A549 (cell line): Measurements from ENCODE around the gene KCNMA1.

Experiments used
- EP300 ChIP-seq, 2 experiments: fragments of >200 bp; sonication (Bioruptor Twin); formaldehyde crosslinking; IDR thresholded peaks; 2 replicates in 1 of 2; 3 replicates in 1 of 2; pipeline ENCODE4 v1.6.1; 2016 to 2017
- ESRRA ChIP-seq: fragments of 150-350 bp; IDR thresholded peaks from 2 replicates; pipeline ENCODE4 v1.6.1; 2014; ENCODE audit warnings: mild to moderate bottlenecking, low read length, borderline replicate concordance
- NFE2L2 ChIP-seq: fragments of 150-350 bp; conservative IDR thresholded peaks from 2 replicates; pipeline ENCODE4 v1.6.1; 2014; ENCODE audit warnings: low read length
- POLR2A ChIP-seq: IDR thresholded peaks from 2 replicates; pipeline ENCODE4 v1.6.1; 2012; ENCODE audit warnings: mild to moderate bottlenecking, low read length
- SMC3 ChIP-seq: fragments of >200 bp; sonication (Bioruptor Twin); formaldehyde crosslinking; IDR thresholded peaks from 3 replicates; pipeline ENCODE4 v1.6.1; 2018; ENCODE audit warnings: inconsistent platforms
- TF ChIP-seq, protein P1 (sequence below): fragments of >200 bp; sonication (Bioruptor Twin); formaldehyde crosslinking; IDR thresholded peaks from 3 replicates; pipeline ENCODE4 v1.5.1; 2016
- TF ChIP-seq, protein P2 (sequence below): fragments of 250-450 bp; sonication (Bioruptor Pico); IDR thresholded peaks from 2 replicates; pipeline ENCODE4 v1.5.0; 2020; ENCODE audit warnings: low read depth, mild to moderate bottlenecking, moderate library complexity
- TF ChIP-seq, protein P3 (sequence below): fragments of 200-600 bp; sonication (generic); IDR thresholded peaks from 2 replicates; pipeline ENCODE4 v1.6.1; 2016; ENCODE audit warnings: antibody characterized with exemption, mild to moderate bottlenecking, moderate library complexity
- TF ChIP-seq, protein P4 (sequence below): fragments of >200 bp; sonication (Bioruptor Twin); formaldehyde crosslinking; IDR thresholded peaks from 3 replicates; pipeline ENCODE4 v1.6.1; 2016

DNA sequence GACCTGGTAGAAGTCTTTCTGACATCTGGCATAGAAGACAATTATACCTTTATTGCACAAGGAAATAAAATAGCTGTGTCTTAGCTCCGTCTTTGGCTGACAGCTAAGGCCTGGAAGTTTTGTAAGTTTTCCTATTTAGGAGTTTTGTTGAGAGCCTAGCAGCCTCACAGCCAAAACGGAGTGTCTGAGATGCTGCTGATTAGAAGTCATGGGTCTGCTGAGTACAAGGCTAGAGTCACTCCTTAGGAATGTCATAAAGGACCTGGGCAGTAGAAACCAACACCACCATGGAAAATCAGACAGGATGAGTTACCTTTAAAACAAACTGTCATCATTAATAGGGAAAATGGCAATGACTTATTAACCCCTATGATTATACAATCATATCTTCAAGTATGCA, 442.5 kb downstream of the KCNMA1 start:
- TF ChIP-seq, protein P1, sequence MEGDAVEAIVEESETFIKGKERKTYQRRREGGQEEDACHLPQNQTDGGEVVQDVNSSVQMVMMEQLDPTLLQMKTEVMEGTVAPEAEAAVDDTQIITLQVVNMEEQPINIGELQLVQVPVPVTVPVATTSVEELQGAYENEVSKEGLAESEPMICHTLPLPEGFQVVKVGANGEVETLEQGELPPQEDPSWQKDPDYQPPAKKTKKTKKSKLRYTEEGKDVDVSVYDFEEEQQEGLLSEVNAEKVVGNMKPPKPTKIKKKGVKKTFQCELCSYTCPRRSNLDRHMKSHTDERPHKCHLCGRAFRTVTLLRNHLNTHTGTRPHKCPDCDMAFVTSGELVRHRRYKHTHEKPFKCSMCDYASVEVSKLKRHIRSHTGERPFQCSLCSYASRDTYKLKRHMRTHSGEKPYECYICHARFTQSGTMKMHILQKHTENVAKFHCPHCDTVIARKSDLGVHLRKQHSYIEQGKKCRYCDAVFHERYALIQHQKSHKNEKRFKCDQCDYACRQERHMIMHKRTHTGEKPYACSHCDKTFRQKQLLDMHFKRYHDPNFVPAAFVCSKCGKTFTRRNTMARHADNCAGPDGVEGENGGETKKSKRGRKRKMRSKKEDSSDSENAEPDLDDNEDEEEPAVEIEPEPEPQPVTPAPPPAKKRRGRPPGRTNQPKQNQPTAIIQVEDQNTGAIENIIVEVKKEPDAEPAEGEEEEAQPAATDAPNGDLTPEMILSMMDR, result no peak
- TF ChIP-seq, protein P2, sequence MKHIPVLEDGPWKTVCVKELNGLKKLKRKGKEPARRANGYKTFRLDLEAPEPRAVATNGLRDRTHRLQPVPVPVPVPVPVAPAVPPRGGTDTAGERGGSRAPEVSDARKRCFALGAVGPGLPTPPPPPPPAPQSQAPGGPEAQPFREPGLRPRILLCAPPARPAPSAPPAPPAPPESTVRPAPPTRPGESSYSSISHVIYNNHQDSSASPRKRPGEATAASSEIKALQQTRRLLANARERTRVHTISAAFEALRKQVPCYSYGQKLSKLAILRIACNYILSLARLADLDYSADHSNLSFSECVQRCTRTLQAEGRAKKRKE, result no peak
- TF ChIP-seq SMC3 (no peak), ESRRA (no peak), NFE2L2 (no peak), POLR2A (no peak), EP300 (IDR thresholded peaks at IDR 0.05) (peak; percentile 15 to 49; a peak in 2 of 5 replicates)
- TF ChIP-seq, protein P3, sequence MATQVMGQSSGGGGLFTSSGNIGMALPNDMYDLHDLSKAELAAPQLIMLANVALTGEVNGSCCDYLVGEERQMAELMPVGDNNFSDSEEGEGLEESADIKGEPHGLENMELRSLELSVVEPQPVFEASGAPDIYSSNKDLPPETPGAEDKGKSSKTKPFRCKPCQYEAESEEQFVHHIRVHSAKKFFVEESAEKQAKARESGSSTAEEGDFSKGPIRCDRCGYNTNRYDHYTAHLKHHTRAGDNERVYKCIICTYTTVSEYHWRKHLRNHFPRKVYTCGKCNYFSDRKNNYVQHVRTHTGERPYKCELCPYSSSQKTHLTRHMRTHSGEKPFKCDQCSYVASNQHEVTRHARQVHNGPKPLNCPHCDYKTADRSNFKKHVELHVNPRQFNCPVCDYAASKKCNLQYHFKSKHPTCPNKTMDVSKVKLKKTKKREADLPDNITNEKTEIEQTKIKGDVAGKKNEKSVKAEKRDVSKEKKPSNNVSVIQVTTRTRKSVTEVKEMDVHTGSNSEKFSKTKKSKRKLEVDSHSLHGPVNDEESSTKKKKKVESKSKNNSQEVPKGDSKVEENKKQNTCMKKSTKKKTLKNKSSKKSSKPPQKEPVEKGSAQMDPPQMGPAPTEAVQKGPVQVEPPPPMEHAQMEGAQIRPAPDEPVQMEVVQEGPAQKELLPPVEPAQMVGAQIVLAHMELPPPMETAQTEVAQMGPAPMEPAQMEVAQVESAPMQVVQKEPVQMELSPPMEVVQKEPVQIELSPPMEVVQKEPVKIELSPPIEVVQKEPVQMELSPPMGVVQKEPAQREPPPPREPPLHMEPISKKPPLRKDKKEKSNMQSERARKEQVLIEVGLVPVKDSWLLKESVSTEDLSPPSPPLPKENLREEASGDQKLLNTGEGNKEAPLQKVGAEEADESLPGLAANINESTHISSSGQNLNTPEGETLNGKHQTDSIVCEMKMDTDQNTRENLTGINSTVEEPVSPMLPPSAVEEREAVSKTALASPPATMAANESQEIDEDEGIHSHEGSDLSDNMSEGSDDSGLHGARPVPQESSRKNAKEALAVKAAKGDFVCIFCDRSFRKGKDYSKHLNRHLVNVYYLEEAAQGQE, result no peak
- TF ChIP-seq, protein P4, sequence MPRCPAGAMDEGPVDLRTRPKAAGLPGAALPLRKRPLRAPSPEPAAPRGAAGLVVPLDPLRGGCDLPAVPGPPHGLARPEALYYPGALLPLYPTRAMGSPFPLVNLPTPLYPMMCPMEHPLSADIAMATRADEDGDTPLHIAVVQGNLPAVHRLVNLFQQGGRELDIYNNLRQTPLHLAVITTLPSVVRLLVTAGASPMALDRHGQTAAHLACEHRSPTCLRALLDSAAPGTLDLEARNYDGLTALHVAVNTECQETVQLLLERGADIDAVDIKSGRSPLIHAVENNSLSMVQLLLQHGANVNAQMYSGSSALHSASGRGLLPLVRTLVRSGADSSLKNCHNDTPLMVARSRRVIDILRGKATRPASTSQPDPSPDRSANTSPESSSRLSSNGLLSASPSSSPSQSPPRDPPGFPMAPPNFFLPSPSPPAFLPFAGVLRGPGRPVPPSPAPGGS, result no peak
